Gastrocnemius medialis (tissue), 4 donors: ENCODE data around the gene ATP10B.

Source experiments
- POLR2A ChIP-seq, 2 donors: fragments of 450-650 bp; IDR thresholded peaks; one replicate each; pipeline ENCODE4 v1.6.1; 2017; ENCODE audit warnings: antibody characterized with exemption in 2 of 2, mild to moderate bottlenecking in 2 of 2, moderate library complexity in 2 of 2
- TF ChIP-seq, protein P1 (sequence below), 5 experiments: fragments of 450-650 bp in 3 of 5; fragments of 200-600 bp in 2 of 5; sonication (generic) in 2 of 5; IDR thresholded peaks in 4 of 5; conservative IDR thresholded peaks in 1 of 5; 1 replicate in 4 of 5; 2 replicates in 1 of 5; pipeline ENCODE4 v1.5.1; 2016 to 2019; ENCODE audit warnings: antibody characterized with exemption in 5 of 5, mild to moderate bottlenecking in 3 of 5, moderate library complexity in 3 of 5

DNA sequence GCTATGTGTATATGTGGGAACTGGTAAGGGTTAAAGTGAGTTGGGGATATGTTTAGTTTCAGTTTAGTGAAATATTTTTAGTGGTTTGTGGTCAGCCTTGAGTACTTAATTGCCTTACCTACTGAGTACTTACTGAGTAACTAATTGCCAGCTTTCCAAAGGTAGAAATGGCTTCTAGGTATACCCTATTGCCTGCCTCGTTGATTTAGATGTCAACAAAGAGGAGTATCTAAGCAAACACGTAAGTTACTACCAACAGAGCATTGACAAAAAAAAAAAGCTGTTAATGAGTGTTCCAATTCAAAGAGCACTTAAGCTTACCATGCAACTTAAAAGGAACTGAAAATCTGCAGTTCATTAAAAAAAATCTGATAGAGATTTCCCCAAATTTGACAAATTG lies 8.8 kb downstream of the ATP10B start:
- TF ChIP-seq, protein P1, sequence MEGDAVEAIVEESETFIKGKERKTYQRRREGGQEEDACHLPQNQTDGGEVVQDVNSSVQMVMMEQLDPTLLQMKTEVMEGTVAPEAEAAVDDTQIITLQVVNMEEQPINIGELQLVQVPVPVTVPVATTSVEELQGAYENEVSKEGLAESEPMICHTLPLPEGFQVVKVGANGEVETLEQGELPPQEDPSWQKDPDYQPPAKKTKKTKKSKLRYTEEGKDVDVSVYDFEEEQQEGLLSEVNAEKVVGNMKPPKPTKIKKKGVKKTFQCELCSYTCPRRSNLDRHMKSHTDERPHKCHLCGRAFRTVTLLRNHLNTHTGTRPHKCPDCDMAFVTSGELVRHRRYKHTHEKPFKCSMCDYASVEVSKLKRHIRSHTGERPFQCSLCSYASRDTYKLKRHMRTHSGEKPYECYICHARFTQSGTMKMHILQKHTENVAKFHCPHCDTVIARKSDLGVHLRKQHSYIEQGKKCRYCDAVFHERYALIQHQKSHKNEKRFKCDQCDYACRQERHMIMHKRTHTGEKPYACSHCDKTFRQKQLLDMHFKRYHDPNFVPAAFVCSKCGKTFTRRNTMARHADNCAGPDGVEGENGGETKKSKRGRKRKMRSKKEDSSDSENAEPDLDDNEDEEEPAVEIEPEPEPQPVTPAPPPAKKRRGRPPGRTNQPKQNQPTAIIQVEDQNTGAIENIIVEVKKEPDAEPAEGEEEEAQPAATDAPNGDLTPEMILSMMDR (IDR thresholded peaks at IDR 0.05 in 4 of 5, conservative IDR thresholded peaks at IDR 0.05 in 1 of 5): no peak
- no peak for TF ChIP-seq POLR2A (IDR thresholded peaks at IDR 0.05)
